GM13977 (cell line): ENCODE data around the gene PRX.

ENCODE experiments used
- DNase-seq: peaks from one replicate; pipeline ENCODE4 v3.0.0; 2012; ENCODE audit warnings: low spot score
- in situ Hi-C: fragments of 300-500 bp; cut with MboI; formaldehyde crosslinking; loops from one replicate; pipeline ENCODE4 v1.12.0; 2022; ENCODE audit warnings: low sequenced_read_pairs, low pct_unique_long_range_greater_than_20kb, mixed read lengths, inconsistent platforms; ENCODE audit not compliant: unreplicated experiment
- TF ChIP-seq, protein P1 (sequence below): IDR thresholded peaks from 2 replicates; pipeline ENCODE4 v1.5.1; 2012; ENCODE audit warnings: mild to moderate bottlenecking, control low read depth; ENCODE audit not compliant: insufficient read depth; ENCODE audit errors: extremely low read depth, missing control alignments

Gene PRX

DNA sequence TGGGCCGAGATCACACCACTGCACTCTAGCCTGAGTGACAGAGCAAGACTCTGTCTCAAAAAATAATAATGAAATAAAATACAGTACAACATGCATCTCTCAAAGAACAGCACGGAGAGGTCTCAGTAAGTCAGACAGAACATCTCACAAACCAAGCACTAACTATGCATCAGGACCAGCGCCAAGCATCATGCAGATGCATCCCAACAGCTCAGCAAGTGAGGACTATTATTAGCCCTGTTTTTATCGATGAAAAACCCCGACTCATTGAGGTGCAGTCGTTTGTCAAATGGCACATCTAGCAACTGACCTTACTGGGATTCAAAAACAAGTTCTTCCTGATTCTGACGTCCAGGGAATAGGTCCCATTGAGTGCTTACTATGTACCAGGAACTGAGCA, 68.8 kb downstream of the PRX start:
- DNase-seq: no peak
- TF ChIP-seq, protein P1, sequence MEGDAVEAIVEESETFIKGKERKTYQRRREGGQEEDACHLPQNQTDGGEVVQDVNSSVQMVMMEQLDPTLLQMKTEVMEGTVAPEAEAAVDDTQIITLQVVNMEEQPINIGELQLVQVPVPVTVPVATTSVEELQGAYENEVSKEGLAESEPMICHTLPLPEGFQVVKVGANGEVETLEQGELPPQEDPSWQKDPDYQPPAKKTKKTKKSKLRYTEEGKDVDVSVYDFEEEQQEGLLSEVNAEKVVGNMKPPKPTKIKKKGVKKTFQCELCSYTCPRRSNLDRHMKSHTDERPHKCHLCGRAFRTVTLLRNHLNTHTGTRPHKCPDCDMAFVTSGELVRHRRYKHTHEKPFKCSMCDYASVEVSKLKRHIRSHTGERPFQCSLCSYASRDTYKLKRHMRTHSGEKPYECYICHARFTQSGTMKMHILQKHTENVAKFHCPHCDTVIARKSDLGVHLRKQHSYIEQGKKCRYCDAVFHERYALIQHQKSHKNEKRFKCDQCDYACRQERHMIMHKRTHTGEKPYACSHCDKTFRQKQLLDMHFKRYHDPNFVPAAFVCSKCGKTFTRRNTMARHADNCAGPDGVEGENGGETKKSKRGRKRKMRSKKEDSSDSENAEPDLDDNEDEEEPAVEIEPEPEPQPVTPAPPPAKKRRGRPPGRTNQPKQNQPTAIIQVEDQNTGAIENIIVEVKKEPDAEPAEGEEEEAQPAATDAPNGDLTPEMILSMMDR: no peak
- in situ Hi-C loops: no loop called here
